Ramos (cell line): ENCODE data around the gene CCDC174.
"Not testable (repeated sequence)": the region's sequence is repeated elsewhere in the genome, so short reads cannot be mapped to it uniquely, and the experiment has no call there.

ENCODE experiments used
- in situ Hi-C: fragments of 300-500 bp; cut with MboI; formaldehyde crosslinking; loops from one replicate; pipeline ENCODE4 v1.14.3; 2022; ENCODE audit warnings: low sequenced_read_pairs; ENCODE audit not compliant: unreplicated experiment

Gene CCDC174

DNA sequence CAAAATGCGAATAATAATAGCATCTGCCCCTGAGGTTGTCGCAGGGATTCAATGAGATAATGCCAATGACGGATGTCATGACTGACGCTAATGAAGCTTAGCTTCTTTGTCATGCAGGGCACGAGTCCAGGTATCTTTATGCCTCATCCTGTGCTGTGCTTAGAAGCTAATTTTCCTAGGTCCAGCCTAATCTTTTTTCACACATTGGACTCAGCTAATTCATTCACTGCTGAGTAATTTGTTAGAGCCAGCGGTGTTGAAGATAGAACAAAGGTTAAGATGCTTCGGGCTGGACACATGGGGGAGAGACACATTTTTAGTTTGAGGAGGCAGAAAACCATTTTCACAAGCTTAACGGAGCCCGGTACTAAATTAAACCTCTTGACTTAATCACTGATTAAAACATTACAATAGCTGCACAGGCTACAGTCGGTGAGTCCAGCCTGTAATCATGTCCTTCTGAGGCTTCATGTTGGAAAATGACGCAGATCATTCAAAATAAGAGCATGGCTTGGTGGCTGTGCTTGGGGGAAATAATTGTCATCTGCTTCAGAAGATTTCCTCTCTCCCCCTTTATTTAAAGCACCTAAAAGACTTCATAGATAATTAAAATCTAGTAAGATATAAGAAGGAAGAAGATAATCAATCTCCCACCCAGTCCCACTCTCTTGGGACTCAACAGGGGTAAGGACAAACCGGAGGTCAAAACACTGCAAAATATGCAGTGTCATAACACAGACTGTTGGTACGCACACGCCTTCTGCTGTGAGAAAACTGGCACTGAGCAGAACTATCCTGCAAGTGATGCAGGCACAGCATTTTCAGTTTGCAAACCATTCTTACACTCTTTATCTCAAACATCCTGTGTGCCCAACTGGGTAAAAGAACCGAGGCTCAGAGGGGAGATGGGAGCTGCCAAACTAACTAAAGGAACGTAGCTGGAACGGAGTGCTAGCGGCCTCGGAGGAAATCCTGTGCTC, 3.3 kb upstream of the CCDC174 start:
- in situ Hi-C loops, result no loop called here

GRCh38 chr3:14649466-14649865, 2.1 kb upstream of the CCDC174 start:
- in situ Hi-C loops, result no loop called here

GRCh38 chr3:14650193-14650592, 1.4 kb upstream of the CCDC174 start:
- in situ Hi-C loops, result no loop called here

GRCh38 chr3:14652360-14652907, 872 bp downstream of the CCDC174 start:
- in situ Hi-C loops, result not testable (repeated sequence)

DNA sequence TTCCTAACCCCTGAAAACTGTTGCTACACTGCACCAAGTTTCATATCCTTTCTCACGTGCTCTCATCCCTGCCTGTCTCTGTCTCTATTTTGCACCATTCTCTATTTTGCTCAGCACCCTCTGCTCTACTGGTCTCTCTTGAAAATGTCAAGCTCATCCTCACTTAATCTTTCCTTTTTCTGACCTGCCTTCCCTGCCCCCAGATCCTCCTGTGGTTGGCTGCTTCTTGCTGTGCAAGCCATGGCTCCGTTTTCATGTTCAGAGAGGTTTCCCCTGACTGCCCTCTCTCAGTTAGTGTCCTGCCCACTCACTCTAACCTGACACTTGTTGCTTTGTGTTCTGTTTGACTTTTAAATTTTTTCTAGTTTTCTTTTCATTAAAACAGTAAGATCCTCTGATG, 6.0 kb downstream of the CCDC174 start:
- in situ Hi-C loops, result no loop called here

DNA sequence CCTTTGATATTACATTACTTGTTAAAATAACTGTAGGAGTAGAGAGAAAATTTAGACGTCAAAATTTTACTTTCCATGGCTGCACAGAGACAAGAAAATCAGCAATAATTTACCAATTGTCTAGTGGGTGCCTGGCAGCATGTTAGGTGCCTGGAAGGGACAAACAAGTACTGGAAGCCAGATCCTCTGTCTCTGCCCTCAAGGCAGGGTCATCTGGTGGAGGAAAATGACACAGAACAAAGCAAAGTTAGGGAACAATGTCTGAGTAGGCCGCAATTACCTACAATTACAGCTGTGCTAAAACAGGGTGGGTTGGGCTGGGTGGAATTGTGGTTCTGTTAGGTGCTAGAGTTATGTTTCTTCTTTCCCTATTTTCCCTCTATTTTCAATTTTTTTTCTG, 7.4 kb downstream of the CCDC174 start:
- in situ Hi-C loops, result no loop called here

- in situ Hi-C loops, result no loop called here
Measured at GRCh38 chr3:14660942-14661341, 9.4 kb downstream of the CCDC174 start.

- in situ Hi-C loops, result no loop called here
Measured at GRCh38 chr3:14663396-14664135, 12.0 kb downstream of the CCDC174 start.

GRCh38 chr3:14664170-14664569, 12.6 kb downstream of the CCDC174 start:
- in situ Hi-C loops, result no loop called here

DNA sequence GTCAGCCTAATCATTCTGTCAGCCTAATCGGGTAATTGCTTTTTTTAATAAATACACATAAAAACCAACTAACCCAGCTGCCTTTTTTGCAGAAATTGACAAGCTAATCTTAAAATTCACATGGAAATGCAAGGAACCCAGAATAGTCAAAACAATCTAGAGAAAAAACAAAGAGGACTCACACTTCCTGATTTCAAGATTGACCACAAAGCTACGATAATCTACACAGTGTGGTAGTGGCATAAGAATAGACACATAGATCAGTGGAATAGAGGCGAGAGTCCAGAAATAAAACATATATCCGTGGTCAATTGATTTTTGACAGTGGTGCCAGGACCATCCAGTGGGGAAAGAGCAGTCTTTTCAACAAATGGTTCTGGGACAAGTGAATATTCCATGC, 21.0 kb downstream of the CCDC174 start:
- in situ Hi-C loops, result no loop called here

GRCh38 chr3:14674841-14675240, 23.3 kb downstream of the CCDC174 start, which contains the start of gene C3orf20:
Gene C3orf20, plus strand, starts transcription at chr3:14675141. Its CDS starts 7,573 bp downstream, at chr3:14682714.
- in situ Hi-C loops, result loop anchor here (5.0 kb wide), 1 partner anchor 107 kb away; no protein-coding TSS in a partner anchor

DNA sequence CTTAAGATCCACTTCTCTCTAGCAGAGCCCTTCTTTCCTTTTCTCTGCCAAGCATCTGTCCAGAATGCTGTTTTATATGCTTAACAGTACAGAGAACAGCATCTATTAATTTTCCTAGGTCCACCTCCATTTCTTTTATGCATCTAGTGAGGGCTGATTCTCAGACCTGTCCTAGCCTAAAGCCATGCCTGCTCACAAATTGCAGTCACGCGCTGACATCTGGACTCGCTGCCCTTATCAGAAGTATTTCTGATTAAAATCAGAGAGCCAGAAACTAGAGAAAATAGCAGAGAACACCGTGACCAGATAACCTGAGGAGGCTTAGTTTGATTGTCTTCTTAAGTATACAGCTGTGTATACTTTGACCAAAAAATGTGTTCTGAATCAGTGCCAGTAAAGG, 25.3 kb downstream of the CCDC174 start:
- in situ Hi-C loops, result loop anchor here (5.0 kb wide), 1 partner anchor 105 kb away; no protein-coding TSS in a partner anchor

DNA sequence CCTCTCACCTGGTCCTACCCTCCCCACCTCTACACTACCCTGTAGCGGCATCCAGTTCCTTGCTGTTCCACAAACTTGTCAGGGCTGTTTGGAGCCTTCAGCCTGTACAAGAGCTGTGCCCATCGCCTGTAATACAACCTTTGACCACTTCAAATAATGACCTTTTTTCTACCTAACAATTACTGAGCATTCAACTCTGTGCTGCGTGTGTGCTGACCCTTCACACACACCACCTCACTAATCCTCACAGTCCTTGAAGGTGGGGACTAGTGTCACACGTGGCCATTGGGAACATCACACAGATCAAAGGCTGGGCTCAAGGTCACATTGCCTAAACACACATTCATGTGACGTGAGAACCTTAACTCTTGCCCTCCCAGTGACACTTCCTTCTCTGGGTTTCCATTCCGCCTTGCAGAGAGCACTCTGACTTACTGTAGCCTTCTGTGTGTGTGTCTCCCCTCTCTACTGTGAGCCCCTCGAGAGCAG, 26.5 kb downstream of the CCDC174 start:
- in situ Hi-C loops, result loop anchor here (5.0 kb wide), 1 partner anchor 104 kb away; no protein-coding TSS in a partner anchor

- in situ Hi-C loops, result no loop called here
Measured at GRCh38 chr3:14680115-14680514, 28.6 kb downstream of the CCDC174 start.

DNA sequence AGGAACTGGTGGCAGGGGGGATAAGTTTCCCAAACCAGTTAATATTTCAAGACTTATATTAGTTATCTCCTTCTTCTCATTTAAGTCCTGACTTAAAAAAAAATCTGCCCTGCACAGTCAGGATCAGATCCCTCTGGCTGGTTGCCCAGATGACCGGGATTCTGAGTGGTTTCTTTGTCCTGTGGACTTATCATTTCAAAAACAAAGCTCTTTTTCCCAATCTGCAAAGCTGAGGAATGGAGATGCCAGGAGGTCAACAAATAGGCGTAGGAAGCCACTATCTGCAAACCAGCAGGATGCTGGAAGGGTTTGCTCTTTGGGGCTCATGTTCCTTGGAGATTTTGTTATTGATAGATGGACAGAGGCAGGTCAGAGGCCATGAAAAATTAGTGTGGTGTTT, 29.2 kb downstream of the CCDC174 start:
- in situ Hi-C loops, result no loop called here

GRCh38 chr3:14684447-14684846, 32.9 kb downstream of the CCDC174 start:
- in situ Hi-C loops, result no loop called here

DNA sequence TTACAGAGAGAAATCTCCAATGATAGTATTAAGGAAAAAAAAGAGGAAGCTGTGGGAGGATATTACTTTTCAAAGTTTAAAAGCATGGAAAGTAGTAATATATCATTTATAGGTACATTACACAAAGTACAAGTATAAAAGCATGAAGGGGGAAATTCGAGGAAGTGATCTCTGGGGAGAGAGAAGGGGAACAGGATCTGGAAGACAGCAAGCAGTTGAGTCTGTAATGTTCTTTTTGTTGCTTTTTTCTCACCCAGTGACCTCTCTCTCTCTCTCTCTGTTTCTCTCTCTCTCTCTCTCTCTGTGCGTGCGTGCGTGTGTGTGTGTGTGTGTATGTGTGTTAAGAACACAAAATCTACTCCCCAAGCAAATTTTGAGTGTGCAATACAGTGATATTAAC, 33.6 kb downstream of the CCDC174 start:
- in situ Hi-C loops, result no loop called here

DNA sequence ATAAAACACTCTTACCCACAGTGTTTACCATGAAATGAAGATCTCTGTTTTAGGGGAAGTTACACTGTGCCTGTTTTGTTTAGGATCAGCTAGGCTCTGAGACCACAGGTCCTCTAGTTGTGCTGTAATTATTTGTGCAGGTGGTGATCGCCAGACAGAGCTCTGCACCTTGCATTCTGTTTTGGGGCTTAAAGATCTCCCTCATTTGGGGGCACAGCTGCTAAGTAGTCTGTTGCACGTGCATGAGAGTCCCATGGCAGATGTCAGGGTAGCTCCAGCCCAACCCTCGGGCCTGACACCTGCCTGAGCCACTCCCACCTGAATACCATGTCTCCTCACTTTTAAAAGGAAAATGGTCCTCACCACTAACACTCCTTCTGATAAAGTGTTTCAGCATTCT, 35.8 kb downstream of the CCDC174 start:
- in situ Hi-C loops, result no loop called here

- in situ Hi-C loops, result no loop called here
Measured at GRCh38 chr3:14688525-14688924, 37.0 kb downstream of the CCDC174 start.

- in situ Hi-C loops, result no loop called here
Measured at GRCh38 chr3:14689247-14689980, 37.9 kb downstream of the CCDC174 start.
